Peyer's patch (tissue), 4 donors: ENCODE results near the gene ZNF219.

Experiments
- POLR2A ChIP-seq, 2 donors: fragments of 450-650 bp; IDR thresholded peaks; one replicate each; pipeline ENCODE4 v1.5.1; 2017; ENCODE audit warnings: antibody characterized with exemption in 2 of 2, mild to moderate bottlenecking in 2 of 2, moderate library complexity in 2 of 2
- TF ChIP-seq, protein P1 (sequence below), 6 experiments: fragments of 450-650 bp in 4 of 6; fragments of 200-600 bp in 2 of 6; sonication (generic) in 1 of 6; IDR thresholded peaks; one replicate each; pipeline ENCODE4 v1.5.1; 2017 to 2019; ENCODE audit warnings: antibody characterized with exemption in 6 of 6, mild to moderate bottlenecking in 3 of 6, moderate library complexity in 1 of 6

DNA sequence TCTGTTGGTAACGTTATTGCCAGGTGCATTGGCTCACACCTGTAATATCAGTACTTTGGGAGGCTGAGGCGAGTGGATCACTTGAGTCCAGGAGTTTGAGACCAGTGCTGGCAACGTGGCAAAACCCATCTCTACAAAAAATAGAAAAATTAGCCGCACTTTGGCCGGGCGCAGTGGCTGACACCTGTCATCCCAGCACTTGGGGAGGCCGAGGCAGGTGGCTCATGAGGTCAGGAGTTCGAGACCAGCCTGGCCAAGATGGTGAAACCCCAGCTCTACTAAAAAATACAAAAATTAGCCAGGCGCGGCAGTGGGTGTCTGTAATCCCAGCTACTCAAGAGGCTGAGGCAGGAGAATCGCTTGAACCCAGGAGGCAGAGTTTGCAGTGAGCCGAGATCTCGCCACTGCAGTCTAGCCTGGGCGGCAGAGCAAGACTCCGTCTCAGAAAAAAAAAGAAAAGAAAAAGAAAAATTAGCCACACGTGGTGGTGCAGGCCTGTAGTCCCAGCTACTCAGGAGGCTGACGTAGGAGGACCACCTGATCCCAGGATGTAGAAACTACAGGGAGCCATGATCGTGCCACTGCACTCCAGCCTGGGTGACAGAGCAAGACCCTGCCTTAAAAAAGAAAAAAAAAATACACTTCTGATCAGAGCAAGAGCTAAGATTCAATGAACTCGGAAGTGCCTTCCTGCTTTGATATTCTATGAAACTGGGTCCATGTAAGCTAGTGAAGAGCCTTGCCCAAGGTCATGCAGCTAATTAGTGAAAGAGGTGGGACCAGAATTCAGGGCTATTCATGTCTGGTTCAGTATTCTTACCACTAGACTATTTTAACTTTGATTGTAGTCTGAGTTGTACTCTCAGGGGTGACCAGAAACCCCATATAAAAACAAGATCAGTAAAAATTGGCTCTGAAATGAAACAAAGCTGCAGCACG lies 45.0 kb downstream of the ZNF219 start:
- TF ChIP-seq, protein P1, sequence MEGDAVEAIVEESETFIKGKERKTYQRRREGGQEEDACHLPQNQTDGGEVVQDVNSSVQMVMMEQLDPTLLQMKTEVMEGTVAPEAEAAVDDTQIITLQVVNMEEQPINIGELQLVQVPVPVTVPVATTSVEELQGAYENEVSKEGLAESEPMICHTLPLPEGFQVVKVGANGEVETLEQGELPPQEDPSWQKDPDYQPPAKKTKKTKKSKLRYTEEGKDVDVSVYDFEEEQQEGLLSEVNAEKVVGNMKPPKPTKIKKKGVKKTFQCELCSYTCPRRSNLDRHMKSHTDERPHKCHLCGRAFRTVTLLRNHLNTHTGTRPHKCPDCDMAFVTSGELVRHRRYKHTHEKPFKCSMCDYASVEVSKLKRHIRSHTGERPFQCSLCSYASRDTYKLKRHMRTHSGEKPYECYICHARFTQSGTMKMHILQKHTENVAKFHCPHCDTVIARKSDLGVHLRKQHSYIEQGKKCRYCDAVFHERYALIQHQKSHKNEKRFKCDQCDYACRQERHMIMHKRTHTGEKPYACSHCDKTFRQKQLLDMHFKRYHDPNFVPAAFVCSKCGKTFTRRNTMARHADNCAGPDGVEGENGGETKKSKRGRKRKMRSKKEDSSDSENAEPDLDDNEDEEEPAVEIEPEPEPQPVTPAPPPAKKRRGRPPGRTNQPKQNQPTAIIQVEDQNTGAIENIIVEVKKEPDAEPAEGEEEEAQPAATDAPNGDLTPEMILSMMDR (IDR thresholded peaks at IDR 0.05): no peak
- no peak for TF ChIP-seq POLR2A (IDR thresholded peaks at IDR 0.05)
